Suppressor macrophage treated with lipopolysaccharide for 1 hour (primary cell): ENCODE measurements around the gene FAXDC2.

Source experiments
- DNase-seq, 3 donors: peaks; one replicate each; pipeline ENCODE4 v3.0.0-alpha.2; 2020 to 2022

FAXDC2 gene

GRCh38 chr5:154794525-154795234 lies 55.7 kb downstream of the FAXDC2 start:
- DNase-seq, result no peak

GRCh38 chr5:154793599-154794524 lies 56.5 kb downstream of the FAXDC2 start:
- no peak for DNase-seq

- no peak for DNase-seq
Measured at GRCh38 chr5:154791535-154791934, 58.9 kb downstream of the FAXDC2 start.

GRCh38 chr5:154788212-154788611 lies 62.2 kb downstream of the FAXDC2 start:
- DNase-seq, result no peak

- DNase-seq, result no peak
Measured at GRCh38 chr5:154786414-154786813, 64.0 kb downstream of the FAXDC2 start.

- DNase-seq, result no peak
Measured at GRCh38 chr5:154784856-154785255, 65.5 kb downstream of the FAXDC2 start.

GRCh38 chr5:154783774-154784460 lies 66.5 kb downstream of the FAXDC2 start:
- no peak for DNase-seq

- DNase-seq, result no peak
Measured at GRCh38 chr5:154782812-154783592, 67.4 kb downstream of the FAXDC2 start.

- no peak for DNase-seq
Measured at GRCh38 chr5:154782326-154782725, 68.1 kb downstream of the FAXDC2 start.

- DNase-seq, result peak in 1 of 3 donors; percentile 47
Measured at GRCh38 chr5:154780128-154780527, 70.3 kb downstream of the FAXDC2 start.

- DNase-seq, result no peak
Measured at GRCh38 chr5:154779105-154779504, 71.3 kb downstream of the FAXDC2 start.

- DNase-seq, result no peak
Measured at GRCh38 chr5:154778534-154778933, 71.9 kb downstream of the FAXDC2 start.

- DNase-seq, result peak in 1 of 3 donors; percentile 25
Measured at GRCh38 chr5:154776167-154776566, 74.2 kb downstream of the FAXDC2 start.

- DNase-seq, result no peak
Measured at GRCh38 chr5:154773326-154773725, 77.1 kb downstream of the FAXDC2 start.

GRCh38 chr5:154771383-154771901 lies 79.0 kb downstream of the FAXDC2 start:
- DNase-seq, result no peak

GRCh38 chr5:154770111-154770510 lies 80.3 kb downstream of the FAXDC2 start:
- peak in 2 of 3 donors; percentile 25 to 43 for DNase-seq
